GM20431 (cell line): ENCODE results near the gene ARRB1.
"Not testable (repeated sequence)": the region's sequence is repeated elsewhere in the genome, so short reads cannot be mapped to it uniquely, and the experiment has no call there.

Experiments used
- in situ Hi-C: fragments of 300-500 bp; cut with MseI, MboI; formaldehyde crosslinking; loops from one replicate; pipeline ENCODE4 v1.15.0; 2020; ENCODE audit warnings: low sequenced_read_pairs; ENCODE audit not compliant: unreplicated experiment

The ARRB1 gene

DNA sequence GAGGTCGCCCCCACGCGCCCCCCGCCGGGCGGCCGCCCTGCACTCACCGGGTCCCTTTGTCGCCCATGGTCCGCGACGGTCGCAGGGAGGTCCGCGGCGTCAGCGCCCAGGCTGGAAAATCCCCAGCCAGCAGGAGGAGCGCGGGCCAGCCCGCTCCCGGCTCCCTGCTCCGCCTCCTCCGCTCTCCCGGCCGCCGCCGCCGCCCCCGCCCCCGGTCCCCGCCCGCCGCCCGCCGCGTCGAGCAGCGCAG is at the start of gene ARRB1:
Gene ARRB1 (minus strand): TSS at position 121 of the 250 bp plus-strand sequence. CDS start 54 bp downstream, at position 67.
- in situ Hi-C loops: no loop called here

DNA sequence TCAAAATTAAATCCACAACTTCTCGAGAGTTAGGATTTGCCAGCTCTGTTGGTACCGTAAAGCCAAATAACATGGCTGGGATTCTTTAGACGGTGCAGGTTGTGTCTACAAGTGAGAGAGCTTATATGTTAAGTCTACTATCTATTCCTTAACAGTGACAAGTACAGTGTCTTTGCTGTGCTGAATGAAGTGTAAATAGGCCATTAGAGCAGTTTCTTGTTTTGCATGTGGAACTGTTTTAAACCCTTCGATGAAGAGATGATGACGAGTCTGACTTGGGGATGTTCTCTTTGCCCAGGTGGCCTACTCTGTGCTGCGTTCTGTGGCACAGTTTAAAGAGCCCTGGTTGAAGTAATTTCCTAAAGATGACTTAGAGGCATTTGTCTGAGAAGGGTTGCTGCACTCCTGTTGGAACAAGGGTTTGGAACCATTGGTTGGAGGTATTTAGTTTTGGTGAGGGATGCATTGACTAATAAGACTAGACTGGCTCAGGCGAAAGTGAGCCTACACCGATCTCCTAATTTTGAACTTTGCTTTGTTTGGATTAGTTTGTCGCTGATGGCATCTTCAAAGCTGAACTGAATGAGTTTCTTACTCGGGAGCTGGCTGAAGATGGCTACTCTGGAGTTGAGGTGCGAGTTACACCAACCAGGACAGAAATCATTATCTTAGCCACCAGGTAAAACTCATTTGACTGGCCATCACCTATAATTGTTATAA is 48.8 kb upstream of the ARRB1 start:
- in situ Hi-C loops: no loop called here

DNA sequence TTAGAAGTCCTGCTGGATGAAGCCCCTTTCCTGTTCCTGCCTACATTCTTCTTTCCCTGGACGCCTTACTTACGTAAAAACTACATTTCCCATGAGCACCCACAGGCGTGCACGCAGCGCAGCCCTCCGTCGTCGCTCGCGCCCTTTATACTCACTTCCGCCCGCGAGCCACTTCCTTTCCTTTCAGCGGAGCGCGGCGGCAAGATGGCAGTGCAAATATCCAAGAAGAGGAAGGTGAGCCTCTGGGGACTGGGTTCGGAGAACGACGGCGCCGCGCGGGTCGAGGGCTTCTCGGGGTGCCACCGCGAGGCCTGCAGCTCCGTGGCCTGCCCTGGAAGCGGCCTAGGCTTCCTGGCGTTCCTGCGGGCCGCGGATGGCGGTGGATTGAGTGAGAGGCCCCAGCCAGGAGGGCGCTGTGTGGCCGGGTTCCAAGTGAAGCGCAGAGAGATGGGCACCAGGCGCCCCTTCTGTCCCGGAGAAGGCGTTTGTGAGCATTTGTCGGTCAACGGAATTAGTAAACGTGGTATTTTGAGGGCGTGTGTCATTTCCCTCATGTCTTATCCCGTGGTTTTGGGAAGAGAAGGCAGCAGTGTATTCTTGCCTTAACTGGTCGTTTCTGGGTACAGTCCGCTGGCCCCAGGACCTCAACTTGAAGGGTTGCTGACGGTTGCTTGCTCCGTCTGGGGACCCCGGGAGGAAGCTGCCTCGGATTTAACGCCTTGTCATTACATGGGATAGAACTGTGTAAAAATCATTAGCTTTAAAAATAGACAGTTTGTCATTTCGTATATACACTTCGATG is 48.1 kb upstream of the ARRB1 start, which contains the start of gene RPS3:
Gene RPS3 (plus strand): TSS at position 175 of the 802 bp plus-strand sequence. CDS start 30 bp downstream, at position 205.
- in situ Hi-C loops: no loop called here

DNA sequence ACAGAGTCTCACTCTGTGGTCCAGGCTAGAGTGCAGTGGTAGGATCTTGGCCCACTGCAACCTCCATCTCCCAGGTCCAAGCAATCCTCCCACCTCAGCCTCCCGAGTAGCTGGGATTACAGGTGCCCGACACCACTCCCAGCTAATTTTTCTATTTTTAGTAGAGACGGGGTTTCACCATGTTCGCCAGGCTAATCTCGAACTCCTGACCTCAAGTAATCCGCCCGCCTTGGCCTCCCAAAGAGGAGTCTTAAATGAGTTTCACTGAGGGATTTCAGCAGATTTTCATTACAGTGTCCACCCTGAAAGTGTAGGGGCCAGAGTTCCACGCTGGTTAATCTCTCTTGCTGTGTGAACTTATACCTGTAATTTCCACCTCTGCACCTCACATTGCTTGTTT is 47.4 kb upstream of the ARRB1 start:
- in situ Hi-C loops: no loop called here

DNA sequence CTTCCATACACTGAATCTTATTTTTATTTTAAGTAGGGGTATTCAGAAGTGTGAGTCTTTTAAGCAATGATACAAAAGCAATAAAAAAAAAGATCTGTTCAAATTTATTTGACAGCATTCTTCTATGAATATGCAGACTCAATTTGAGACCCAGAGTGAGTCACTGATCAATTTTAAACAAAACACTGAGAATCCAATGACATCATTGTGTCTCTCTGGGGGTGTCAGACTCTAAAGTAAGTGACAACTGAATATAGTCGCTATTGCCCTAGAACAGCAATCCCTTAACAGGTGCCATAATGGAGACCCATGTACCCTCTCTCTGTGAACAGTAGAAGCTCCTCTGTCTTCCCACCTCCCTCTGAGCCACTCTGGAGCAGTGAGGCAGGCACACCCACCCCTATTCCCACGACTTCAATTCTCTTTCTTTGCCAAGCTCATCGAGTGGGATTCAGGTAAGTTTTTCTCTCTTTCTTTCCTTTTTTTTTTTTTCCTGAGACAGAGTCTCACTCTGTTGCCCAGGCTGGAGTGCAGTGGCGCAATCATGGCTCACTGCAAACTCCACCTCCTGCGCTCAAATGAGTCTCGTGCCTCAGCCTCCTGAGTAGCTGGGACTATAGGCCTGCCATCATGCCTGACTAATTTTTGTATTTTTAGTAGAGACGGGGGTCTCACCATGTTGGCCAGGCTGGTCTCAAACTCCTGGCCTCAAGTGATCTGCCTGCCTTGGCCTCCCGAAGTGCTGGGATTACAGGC is 42.8 kb upstream of the ARRB1 start:
- in situ Hi-C loops: no loop called here

DNA sequence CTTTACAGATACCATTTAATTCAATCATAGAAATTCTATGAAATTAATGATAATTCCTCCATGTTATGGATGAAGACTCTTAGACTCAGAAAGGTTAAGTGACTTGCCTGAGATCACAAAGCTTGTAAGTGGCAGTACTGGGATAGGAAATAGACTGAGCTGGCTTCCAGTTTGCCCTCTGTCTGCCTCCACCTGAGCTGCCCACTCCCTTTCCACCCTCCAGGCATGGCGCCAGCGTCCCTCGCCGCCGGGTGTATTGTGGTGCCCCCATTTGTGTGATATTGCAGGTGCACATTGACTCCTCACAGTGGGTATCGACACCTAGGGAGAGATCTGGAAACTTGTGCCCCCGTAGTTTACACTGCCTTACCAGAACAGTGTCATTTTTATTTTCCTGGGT is 38.5 kb upstream of the ARRB1 start:
- in situ Hi-C loops: loop anchor here (5.0 kb wide), 1 partner anchor 113 kb away; no protein-coding TSS in a partner anchor

DNA sequence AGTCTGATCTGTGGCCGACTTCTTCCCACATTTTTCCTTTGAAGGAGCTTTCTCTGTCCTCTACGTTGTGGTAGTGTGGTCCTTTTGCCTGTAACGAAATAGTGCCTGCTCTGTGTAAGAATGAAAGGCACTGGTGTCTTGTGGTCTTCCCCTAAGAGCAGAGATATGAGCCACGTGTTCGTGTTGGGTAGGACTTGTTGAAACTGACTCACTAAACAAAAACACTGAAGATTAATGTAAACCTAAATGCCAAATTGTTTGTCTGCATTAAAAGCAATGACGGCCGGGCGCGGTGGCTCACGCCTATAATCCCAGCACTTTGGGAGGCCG is 37.8 kb upstream of the ARRB1 start:
- in situ Hi-C loops: loop anchor here (5.0 kb wide), 1 partner anchor 112 kb away; no protein-coding TSS in a partner anchor

DNA sequence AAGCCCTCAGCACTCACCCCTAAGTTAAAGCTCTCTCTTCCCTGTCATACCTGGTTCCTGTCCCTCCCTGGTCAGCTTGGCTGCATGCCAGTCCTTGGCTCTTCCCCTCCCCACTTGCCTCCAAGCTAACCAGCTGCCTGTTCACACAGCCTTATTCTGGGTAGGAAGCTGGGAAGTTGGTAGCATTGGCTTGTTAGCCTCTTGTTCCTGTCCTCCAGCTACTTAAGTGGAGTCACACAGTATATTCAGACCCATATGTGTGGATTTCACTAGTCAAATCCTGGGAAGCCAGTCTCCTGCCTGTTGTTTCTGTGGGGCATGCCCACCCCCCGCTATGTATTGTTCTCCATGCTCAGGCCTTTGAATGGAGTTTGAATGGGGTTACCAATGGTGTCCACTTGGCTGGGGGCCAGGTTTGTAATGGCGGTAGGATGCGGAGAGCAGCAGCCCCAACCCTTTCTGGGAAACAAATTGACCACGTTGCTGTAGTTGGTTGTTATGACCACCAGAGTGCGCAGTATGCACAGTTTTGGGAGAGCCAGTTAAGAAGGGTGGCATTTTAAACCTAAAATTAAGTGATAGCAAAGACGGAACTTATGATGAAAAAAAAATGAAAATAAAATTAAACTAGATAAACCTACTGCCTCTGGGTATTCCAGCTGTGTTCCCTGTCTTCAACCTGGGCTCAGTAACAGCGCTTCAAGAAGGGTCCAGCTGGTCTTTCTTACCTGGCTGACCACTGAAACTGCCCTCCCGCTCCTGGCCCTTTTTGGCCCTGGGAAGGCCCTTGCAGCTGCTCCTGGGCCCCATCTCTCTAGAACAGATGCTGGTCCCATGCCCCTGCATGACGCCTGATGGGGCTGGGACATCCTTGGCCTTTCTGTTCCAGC is 37.2 kb upstream of the ARRB1 start:
- in situ Hi-C loops: loop anchor here (5.0 kb wide), 1 partner anchor 111 kb away; no protein-coding TSS in a partner anchor

DNA sequence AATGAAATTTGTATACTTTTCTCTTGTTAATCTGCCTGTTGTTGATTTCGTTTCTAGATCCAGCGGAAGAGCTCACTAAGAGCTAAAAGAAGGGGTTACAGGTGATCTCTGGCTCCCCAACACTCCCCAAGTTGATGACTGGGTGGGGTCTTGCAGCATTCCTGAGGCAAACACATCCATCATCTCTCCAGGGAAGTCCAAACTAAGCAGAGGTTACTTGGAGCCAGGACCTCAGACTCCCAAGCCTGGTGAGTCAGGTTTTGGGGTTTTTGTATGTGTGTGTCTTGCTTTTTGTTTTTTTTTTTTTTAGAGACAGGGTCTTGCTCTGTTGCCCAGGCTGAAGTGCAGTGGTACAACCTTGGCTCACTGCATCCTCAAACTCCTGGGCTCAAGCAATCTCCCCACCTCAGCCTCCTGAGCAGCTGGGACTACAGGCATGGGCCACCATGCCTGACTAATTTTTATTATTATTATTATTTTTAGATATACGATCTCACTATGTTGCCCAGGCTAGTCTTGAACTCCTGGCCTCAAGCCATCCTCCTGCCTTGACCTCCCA is 36.4 kb upstream of the ARRB1 start:
- in situ Hi-C loops: loop anchor here (5.0 kb wide), 1 partner anchor 111 kb away; no protein-coding TSS in a partner anchor

DNA sequence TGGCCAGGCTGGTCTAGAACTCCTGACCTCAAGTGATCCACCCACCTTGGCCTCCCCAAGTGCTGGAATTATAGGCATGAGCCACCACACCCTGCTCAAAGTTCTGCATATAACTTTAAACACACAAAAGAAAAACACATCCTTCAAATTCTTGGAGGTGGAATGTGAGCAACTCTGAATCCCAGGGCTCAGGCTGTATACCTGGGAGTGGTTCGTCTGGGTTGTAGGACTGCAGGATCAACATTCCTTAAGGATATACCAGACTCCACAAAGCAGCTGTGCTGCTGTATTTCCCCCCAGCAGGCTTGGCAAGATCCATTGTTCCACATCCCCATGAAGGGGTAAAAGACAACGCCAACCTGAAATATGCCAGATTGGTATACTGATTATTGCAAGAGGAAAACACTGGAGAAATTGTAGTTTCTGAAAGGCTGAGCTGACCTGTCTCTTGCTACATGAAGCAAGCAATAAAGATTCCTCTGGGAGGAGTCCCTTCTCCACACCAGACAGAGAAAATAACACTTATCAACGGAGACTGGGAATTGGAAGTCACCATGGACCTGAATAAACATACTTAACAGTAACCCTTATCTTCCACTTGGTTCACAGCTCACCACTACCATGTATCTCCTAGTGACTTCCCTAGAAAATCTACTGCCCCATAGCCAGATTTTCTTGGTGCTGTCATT is 35.6 kb upstream of the ARRB1 start:
- in situ Hi-C loops: loop anchor here (5.0 kb wide), 1 partner anchor 110 kb away; no protein-coding TSS in a partner anchor

DNA sequence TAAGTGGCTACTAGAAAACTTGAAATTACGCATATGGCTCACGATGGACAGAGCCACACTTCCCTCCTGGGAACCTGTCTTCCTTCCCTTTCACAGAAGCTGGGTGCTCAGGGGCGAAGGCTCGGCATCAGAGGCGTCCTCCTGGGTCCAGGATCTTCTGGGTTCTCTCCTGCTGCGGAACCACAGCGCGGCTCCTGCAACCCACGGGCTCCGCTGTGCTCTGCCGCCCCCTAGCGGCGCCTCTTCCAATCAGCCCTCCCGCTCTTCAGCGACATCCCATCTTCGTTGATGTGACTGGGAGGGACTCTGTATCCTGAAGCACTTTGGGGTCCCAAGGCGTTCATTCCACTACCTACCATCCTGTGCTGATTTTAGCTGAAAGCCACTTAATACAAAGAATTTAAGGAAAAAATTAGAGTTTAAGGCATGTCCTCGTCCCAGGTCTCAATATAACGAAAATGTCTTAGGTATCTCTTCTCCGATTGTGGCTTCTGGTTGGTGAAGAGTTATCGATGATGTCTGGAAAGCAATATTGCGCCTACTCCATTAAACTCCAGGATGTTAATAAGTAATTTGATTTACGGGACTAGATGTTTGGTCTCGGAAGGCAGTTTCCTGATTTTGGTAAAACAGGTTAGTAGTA is 33.1 kb upstream of the ARRB1 start:
- in situ Hi-C loops: loop anchor here (5.0 kb wide), 1 partner anchor 107 kb away; no protein-coding TSS in a partner anchor

DNA sequence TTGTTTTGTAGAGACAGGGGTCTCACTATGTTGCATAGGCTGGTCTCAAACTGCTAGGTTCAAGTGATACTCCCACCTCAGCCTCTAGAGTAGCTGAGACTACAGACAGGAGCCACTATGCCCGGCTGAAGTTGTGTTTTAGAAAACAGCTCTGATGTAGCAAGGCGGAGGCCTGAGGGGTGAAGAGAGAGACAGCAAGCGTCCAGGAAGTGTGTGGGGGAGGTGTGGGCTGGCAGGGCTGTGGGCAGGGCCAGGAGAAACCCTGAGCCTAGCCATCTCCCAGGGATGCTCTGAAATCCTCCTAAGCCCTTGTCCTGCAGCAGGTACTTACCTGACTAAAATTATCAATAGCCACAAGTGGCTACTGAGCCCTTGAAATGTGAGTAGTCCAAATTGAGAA is 31.8 kb upstream of the ARRB1 start:
- in situ Hi-C loops: no loop called here

DNA sequence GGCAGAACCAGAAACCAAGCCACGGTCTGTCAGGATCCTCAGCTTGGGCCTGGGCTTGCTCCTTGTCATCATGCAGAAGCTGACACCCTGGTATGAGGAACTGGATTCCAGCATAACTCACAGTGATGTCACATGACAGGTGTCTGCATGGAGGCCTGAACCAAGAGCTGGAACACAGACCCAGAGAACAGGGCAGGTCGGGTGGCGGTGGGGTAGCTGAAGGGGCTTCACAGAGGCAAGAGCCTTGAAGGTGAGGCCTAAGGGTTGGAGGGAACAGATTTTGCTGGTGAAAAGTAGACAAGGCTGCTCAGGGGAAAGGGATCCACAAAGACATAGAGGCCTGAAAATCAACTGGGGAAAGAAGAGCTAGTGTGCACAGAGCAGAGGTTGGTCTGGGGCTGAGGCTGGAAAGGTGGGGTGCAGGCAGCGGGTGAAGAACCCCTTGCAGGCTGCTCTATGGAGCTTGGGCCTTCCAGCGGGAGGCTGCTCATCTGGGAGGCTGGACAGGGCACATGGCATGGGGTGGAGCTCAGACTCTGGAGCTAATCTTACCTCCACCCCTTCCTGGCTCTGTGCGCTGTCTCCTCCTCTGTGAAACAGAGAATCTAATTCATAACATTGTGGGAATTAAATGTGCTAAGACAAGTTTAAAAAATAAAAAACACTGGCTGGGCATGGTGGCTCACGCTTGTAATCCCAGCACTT is 29.4 kb upstream of the ARRB1 start:
- in situ Hi-C loops: no loop called here

DNA sequence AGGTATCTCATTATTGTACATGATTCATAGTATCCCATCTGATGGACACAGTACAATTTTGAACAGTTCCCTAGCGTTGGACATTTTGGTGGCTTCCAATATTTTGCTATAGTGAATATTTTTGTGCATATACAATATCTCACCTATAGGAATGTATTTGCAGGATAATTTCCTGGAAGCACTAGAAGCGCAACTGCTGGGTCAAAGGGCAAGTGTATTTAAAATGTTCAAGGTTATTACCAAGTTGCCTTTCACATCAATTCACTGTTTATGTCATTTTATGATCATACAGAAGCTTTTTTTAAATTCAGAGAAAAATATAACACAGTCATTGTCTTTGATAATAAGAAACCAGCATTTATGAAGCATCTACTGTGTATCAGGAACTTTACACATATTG is 28.8 kb upstream of the ARRB1 start:
- in situ Hi-C loops: no loop called here

DNA sequence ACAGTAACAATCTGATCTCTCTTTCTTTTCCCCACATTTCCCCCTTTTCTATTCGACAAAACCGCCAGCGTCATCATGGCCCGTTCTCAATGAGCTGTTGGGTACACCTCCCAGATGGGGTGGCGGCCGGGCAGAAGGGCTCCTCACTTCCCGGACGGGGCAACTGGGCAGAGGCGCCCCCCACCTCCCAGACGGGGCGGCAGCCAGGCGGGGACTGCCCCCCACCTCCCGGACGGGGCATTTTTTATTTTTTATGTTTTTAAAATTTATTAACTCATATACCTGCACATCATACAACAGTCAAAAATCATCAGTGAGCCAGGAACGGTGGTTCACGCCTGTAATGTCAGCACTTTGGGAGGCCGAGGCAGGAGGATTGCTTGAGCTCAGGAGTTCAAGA is 27.3 kb upstream of the ARRB1 start:
- in situ Hi-C loops: not testable (repeated sequence)

DNA sequence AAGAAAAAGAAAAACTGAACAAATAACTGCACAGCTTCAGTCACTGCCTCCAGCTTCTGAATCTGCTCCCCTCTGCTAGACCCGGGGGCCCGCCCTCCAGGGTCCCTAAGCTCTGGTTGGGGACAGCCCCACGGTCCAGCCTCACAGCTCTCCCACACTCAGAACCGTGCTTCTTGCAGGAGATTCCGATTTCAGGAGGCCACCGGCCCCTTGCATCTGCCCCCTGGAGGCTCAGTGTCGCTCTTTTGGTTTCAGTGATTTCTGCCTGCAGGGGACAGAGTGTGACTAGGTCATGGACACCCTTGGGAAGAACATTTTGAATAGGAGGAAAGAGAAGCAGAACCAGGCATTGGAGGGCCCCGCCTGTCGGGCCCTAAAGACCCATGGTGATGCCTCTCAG is 24.7 kb upstream of the ARRB1 start:
- in situ Hi-C loops: no loop called here

DNA sequence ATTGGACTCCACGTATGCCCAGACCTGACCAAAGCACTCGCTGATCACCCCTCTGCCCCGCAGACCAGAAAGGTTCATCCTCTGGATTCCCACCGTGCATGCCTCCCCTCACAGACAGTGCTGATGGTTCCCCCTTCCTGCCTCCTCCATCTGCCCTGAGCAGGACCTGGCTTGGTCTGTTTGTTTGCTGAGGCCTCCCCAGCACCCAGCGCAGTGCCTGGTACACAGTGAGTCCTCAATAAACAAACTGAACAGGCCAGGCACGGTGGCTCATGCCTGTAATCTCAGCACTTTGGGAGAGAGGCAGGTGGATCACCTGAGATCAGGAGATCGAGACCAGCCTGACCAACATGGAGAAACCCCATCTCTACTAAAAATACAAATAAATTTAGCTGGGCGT is 24.2 kb upstream of the ARRB1 start:
- in situ Hi-C loops: no loop called here

DNA sequence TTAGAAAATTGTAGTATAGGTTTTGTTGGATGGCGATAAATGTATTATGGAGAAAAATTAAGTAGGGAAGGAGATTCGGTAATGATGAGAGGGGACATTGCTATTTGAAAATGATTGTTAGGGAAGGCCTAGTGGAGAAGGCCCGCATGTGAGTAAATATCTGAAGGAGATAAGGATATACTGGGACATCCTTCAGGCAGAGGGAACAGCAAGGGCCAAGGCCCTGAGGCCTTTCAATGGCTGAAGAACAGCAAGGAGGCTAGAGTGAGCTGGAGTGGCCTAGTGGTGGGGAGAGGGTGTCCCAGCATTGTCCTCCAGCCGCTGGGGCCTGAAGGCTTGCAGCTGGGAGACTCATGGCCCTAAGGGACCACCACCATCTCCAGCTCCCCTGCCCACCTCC is 23.2 kb upstream of the ARRB1 start:
- in situ Hi-C loops: no loop called here
